Measurements from ENCODE around the gene INSL6. TPM values are rescaled to one million over a fixed set of nuclear protein-coding genes. Genes with fewer than 3 reads are reported as not detected.

INSL6 gene
- total RNA-seq, 1 donor from 2014 or later: not detected

Small RNA genes within 50 kb of the gene (small RNA-seq; reads per million reads assigned to genes)
- not detected for gene AL133547.1

Other genes starting within 250 kb of the INSL6 start
- gene JAK2, start 200.4 kb downstream of the INSL6 start, total RNA-seq: 40.1 TPM
- not detected for gene INSL4, start 45.8 kb upstream of the INSL6 start, total RNA-seq
- gene RLN2, start 119.1 kb upstream of the INSL6 start, total RNA-seq: not detected
- 0.62 TPM for gene RLN1, start 154.2 kb upstream of the INSL6 start, total RNA-seq